ENCODE results near the gene SIX2.
A peak's percentile ranks its signal among the peaks of the same experiment; 100 is the strongest.

The SIX2 gene

DNA sequence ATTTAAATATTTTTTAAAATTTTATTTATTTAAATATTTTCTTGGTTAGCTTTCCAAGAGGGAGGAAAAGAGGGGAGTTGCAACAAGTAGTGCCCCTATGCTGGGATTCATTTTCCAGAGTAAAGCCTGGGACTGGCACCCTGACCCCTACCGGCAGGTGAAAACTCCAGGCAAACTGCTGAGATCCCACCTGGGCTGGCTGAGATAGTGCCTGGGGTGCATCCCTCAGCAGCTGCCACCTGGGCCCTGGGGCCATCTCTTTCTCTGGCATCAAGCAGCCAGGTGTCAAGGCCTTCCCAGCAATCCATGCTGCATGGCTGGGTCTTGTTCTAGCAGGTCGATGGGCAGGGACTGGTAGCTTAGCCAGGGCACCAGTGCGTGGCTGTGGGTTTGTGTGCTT lies 6.6 kb downstream of the SIX2 start:
- no peak for DNase-seq

DNA sequence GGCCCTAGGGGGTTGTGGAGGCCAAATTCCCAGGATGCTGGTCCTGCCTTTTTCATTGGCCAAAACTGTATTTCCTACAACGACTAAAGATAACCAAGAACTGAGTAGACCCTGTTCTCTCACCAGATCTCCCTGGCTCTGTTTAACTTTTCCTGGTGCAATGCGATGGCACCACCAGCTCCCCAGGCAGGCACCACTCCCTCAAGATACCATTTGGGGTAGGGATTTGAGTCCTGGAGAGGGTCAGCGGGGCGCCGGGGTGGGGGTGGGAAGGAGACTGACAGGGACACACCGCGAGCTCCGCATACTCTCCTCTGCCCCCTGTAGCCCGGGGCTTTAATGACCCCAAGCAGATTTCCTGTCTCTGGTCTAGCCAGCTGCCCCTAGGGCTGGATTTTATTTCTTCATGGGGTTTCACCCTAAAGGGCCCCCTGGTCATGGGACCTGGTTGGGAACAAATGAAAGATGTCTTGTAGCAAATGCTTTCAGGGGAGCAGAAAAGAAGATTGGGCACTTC lies 7.3 kb downstream of the SIX2 start:
- no peak for DNase-seq

DNA sequence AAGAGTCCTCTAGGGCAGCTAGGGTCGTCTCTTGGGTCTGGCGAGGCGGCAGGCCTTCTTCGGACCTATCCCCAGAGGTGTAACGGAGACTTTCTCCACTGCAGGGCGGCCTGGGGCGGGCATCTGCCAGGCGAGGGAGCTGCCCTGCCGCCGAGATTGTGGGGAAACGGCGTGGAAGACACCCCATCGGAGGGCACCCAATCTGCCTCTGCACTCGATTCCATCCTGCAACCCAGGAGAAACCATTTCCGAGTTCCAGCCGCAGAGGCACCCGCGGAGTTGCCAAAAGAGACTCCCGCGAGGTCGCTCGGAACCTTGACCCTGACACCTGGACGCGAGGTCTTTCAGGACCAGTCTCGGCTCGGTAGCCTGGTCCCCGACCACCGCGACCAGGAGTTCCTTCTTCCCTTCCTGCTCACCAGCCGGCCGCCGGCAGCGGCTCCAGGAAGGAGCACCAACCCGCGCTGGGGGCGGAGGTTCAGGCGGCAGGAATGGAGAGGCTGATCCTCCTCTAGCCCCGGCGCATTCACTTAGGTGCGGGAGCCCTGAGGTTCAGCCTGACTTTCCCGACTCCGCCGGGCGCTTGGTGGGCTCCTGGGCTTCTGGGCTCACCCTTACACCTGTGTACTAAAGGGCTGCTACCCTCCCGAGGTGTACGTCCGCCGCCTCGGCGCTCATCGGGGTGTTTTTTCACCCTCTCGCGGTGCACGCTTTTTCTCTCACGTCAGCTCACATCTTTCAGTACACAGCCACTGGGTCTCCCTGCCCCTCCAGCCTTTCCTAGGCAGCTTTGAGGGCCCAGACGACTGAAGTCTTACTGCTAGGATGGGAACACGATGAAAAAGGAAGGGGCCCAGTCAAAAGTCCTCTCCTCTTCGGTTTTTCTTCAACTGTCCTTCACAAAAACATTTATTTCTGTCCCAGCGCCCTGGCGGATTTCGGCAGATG lies 8.1 kb downstream of the SIX2 start:
- no peak for DNase-seq

DNA sequence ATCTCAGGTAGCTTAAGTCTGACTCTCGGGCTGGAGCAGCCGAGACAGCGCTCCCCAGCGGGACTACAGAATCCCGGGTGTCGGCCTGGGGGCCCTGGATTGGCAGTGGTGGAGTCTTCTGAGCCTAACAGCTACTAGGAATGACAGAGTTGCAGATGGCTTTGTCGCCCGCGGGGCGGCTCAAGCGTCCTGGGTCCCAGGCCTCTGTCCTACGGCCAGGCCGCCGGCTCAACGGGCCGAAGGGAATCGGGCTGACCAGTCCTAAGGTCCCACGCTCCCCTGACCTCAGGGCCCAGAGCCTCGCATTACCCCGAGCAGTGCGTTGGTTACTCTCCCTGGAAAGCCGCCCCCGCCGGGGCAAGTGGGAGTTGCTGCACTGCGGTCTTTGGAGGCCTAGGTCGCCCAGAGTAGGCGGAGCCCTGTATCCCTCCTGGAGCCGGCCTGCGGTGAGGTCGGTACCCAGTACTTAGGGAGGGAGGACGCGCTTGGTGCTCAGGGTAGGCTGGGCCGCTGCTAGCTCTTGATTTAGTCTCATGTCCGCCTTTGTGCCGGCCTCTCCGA lies 8.8 kb downstream of the SIX2 start:
- DNase-seq: no peak

DNA sequence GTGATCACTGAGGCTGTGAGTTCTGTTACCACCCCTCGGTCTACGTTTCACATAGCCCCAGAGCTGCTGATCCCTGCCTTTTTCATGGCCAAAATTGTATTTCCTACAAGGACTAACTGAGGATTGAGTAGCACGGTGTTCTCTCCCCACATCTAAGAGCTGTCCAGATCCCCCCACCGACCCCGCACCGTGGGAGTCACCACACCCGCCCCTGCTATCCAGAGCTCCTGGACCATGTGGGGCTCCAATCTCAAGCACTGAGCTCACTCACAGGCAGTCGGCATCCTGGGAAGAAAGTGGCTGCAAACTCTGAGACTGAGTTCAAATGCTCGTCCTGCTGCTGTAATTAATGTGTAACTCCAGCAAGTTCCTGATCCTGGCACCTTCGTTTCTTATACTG lies 9.7 kb downstream of the SIX2 start:
- DNase-seq: no peak

DNA sequence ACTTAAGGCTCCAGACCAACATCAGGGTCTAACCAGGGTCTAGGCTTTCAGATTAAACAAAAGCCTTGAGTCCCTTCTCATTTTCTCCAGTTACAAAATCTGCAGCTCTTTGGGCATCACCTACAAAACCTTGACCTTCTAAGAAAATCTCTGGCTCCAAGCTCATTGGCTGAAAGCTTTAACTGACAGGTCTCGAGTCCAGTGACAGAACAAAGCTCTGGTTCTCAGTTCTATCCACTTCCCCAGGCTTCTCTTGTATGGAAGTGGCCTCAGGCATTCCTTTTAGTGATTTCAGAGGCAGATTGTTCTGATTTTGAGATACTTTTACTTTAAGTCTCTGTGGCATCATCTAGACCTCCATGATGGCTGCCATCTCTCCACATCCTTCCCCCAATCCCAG lies 11.3 kb downstream of the SIX2 start:
- DNase-seq: no peak

DNA sequence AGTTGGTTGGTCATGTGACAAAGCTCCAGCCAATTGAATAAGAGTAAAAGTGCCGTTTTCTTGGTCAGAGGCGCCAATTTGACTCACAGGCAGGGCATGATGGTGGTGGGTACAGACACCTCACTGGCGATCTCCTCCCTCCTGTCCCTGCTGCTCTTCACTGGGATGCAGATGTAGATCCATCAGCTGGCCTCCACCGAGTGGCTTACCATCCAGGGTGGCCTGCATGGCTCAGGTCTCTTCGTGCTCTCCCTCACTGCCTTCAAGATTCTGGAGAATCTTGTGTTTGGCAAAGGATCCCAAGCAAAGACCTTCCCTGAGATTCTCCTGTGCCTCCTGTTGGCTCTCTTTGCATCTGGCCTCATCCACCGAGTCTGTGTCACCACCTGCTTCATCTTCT lies 12.9 kb downstream of the SIX2 start:
- no peak for DNase-seq

DNA sequence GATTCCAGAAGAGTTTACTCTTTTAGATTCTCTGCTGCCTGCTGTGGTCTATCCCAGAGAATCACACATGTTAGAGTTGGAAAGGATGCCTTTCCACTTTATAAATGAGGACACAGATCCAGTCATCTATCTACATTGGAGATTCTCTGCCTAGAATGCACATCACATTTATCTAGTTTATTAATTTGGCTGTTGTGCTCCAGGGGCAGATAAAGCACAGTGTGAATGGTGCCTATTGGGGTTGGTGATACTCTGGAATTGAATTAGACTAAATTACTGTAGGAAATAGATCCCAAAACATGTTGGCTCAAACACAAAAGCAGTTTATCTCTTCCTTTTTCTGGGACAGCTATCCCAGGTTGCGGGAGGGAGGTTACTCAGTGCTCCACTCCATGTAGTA lies 14.9 kb downstream of the SIX2 start:
- DNase-seq: no peak

DNA sequence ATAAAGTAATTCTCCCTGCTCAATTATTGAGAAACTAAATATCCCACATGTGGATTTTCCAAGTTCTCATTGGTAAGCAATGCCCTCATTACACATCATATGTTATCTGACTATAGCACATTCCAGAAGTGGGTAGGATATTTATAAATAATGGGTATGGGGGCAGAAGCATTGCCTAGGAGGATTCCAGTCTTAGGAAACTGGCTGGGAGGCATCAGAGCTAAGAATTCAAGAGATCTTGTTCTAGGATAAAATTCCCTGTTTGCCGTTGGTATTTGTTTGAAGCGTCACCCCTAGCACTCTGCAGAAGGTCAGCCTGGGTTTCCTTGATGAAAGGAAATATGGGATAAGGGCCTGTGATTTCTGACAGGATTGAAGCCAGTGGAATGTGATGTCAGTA lies 20.1 kb downstream of the SIX2 start:
- DNase-seq: no peak

DNA sequence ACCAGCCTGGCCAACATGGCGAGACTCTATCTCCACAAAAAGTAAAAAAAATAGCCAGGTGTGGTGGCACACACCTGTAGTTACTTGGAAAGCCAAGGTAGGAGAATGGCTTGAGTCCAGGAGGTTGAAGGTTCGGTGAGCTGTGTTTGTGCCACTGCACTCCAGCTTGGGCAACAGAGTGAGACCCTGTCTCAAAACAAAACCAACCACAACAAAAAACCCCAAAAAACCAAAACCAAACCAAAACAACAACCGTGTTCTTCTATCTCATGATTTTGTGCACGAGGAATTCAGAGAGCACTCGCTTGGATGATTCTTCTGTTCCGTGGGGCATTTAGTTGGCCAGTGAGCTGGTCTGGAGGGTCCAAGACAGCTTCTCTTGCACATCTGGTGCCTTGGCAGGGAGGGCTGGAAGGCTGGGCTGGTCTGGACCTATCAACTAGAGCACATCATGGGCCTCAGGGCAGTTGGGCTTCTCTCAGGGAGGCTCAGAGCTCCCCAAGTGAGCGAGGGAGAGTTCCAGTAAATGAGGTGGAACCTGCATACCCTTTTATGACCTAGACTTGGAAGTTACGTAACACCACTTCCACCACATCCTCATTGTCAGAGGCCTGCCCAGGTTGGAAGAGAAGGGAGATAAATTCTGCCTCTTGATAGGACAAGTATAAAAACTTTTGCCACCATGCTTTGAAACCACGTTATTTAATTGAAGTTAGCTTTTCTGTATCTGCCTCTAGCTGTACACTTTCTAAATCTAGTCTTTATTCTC lies 25.2 kb downstream of the SIX2 start:
- no peak for DNase-seq

DNA sequence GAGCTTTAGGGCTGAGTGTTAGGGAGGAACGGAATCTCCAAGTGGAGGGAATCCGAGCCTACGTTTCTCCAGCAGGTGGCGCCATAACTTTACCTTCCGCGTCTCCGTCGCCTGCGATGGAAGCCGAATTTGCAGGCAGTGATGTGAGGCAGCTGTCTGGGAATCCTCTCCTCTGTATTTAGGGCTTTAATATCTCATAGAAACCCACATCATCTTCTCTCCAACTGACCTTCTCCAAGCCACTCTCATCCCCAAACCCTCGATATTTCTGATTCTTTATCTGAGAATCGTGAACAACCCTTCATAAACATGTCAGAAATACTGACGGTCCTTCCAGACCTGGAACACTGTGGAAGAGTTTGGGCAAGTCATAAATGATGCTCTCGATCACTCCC lies 27.5 kb downstream of the SIX2 start:
- peak in 47 of 56 donors; percentile 7 to 86 (median 44) for DNase-seq

DNA sequence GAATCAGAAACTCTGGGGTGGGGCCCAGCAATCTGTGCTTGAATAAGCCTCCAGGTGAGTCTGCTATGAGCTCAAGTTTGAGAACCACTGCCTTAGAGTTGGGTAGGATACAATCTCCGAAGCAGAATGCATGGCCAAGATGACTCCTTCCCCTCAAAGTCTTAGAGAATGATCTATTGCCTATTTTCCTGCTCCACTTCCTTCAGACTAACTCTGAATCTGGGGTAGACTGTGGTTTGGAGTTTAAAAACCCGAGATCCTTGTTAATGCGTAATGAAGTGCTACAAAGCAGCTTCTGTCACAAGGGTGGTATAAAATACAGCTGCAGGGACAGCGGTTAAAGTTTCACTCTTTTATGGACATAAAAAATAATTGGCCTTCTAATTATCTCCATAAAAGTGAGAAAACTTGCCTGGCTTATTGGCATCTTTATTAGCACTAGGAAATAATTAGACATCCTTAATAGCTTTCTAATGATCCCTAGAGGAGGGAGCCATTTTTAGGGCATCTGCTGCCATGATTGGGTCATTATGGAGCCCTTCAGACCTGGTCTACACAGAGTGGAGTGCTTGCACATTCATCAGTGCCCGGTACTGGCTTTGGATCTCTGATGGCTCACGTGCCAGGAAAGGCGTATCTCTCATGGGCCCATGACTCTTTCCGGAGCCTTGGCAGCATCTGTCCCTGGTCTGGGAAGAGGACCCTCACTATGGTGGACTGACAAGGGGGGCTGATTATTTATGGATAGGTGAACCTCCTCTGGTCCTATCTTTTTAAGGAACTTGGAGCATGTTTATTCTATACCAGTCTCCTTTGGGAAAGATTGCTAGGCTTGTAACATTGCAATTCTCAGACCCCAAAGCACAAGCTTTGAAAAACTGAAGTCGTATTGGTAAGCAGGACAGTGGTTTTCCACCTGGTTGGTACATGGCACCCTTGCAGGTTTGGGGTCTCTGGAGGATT lies 28.2 kb downstream of the SIX2 start:
- DNase-seq: no peak

DNA sequence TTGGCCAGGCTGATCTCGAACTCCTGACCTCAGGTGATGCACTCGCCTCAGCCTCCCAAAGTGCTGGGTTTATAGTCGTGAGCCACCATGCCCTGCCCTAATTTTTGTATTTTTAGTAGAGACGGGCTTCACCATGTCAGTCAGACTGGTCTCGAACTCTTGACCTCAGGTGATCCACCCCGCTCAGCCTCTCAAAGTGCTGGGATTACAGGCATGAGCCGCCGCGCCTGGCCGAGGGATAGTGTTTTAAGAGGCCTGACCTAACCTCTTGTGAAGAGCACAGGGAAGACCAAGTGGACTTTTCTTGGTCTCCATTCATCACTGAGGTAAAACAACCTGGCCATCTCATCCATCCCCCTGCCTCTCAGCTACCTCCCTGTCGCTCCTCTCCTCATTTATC lies 29.7 kb downstream of the SIX2 start:
- DNase-seq: no peak

DNA sequence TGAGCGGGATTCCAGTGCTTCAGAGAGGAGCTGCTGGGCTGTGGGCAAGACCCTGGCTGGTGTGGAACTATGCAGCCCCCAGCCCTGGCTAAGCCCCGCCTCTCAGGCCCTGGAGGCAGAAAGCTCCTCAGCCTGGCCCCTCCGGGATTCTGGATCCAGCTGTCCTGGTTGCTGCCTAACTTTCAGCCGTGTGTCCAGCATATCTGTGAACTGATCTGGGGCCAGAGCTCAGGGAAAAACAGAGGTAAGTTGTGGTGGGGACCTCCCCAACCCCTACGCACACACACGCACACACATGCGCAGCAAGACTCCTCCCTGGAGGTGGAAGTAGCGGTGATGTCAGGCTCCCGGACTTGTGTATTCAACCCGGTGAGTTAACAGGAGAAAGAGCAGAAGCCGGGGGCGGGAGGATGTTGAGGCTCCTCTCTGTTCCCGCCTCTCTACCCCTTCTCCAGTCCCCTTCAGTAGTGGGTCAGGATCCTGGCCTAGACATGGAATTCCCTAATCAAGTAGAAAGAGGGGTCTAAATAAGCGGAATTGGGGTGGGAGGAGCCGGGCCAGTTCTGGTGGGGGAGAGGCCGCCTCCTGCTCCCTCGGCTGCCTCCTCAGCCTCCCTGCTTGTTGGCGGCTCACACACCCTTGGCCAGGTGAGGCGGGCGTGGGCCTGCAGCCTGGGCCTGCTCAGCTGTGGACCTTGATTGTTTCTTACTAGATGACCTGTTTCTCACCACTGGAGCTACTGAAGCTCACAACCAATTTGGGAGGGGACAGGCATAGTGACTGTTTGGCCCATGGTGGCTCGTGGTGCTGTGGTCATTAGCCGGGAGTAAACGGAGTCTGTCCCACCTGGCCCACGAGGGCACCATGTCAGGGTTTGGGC lies 33.4 kb downstream of the SIX2 start:
- DNase-seq: no peak

DNA sequence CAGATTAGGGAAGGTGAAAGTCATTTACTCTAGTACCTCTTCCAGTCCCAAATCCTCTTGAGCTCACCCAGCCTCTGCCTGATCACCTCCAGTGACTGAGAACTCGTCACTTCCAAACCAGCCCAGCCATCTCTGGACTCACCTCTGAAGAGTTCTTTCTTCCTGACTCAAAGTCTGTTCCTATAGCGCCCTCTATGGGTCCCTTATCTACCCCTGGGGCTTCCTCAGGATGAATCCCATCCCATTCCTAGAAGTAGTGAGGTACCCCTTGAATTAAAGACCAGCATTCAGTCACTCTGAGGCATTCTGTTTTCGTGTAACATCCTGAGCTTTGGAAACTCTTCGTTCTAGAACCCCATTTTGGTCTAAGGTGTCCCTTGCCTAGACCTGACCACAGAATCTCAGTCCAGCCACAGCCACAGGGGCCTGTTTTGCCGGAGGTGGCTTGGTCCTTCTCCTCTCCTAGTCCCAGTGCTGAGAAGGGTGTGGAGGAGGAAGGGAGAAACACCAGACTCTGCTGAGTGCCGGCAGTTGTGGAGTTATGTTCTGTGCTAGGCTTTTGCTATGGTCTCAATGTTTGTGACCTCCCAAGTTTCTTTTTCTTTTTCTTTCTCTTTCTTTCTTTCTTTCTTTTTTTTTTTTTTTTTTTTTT lies 35.1 kb downstream of the SIX2 start:
- peak in 4 of 56 donors; percentile 6 to 21 (median 18) for DNase-seq

DNA sequence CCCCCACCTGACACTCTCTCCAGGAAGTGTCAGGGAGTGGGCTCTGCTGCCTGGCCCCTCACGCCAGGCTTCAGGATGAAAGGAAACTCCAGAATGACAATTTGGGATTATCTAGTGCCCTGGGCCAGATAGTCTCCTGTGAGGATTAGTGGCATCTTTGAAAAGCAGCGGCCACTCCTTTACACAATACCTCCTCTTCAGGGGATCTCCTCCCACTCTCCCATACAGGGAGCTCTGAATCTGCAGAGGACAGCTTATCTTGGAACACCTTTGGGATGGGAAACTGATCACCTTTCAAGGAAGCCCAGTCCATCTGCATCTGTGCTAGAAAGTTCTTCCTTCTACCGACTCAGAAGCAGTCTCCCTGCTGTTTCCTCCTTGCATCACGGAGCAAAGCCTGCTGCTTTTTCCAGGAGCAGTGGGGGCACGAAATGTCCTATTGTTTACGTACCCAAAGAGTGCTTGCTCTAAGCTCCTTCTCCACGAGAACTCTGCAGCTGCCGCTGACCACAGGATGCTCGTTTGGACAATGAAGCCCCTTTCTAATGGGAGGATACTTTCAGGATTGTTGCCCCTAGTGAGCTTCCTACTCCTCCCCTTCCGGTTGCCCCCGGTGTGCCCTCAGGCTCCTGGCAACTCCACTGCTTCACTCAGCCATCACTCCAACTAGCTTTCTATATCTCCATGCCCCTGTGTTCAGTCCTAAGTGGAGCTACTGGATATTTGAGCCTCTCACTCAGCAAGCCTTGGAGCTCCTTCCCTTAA lies 36.3 kb downstream of the SIX2 start:
- peak in 2 of 56 donors; percentile 7 to 23 for DNase-seq

DNA sequence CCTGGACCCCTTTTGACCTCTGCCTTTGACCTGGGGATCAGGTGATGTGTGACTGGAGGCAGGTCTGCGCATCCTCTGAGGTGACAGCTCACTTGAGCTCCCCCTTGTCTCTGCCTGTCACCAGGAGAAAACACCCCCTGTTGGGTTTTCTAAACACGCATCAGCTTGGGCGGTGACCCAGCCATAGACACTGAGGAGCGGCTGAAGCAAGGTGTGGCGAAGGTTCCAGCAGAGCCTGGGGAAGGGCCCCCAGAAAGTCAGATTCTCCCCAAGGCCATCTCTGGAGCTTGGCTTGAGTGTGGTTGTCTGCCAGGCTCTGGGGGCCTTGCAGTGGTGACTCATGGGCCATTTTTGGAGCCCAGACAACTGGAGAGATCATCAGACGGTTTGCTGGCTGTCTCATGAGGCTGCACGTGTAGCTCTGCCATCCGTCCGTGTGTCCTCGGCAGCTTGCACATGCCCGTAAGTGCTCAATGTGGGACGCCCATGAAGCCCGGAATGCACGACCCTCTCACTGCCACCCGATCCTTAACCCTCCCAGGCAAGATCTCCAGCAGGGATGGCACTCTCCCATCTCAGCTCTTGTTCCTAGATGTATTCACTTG lies 38.3 kb downstream of the SIX2 start:
- DNase-seq: no peak

DNA sequence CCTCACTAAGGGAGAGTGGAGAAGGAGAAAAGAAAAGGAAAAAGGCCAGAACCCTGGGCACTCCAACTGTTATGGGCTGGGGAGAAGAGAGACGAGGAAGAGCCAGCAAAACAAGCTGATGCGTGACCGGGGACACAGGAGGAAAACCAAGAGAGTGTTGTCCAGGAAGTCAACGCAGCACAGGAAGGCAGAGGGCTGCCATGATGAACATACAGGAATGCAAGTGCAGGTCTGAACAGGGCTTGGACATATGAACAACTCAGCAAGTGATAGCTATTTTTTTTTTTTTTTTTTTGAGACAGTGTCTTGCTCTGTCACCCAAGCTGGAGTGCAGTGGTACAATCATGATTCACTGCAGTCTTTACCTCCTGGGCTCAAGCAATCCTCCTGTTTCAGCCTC lies 39.3 kb downstream of the SIX2 start:
- no peak for DNase-seq
